ENCODE data around the gene EID2B.

GRCh38 chr19:39492225-39492624 lies 40.4 kb downstream of the EID2B start:
- TF ChIP-seq CTCF (IDR thresholded peaks at IDR 0.05): no peak
- TF ChIP-seq POLR2A (IDR thresholded peaks at IDR 0.05): no peak

Measured in testis (tissue), 2 donors.